Kidney (tissue), 14 donors: Measurements from ENCODE around the gene TEKT1. TPM values are rescaled to one million over a fixed set of nuclear protein-coding genes. Genes with fewer than 3 reads are reported as not detected.
"Not testable (repeated sequence)": the region's sequence is repeated elsewhere in the genome, so short reads cannot be mapped to it uniquely, and the experiment has no call there.

Experiments
- DNase-seq, 5 donors: peaks; one replicate each; pipeline ENCODE4 v3.0.0-alpha.2; 2013 to 2020
- FAIRE-seq: peaks from 2 replicates; lab custom pipeline; 2012; peaks lifted over from hg19 to GRCh38; lab: Jason Lieb, UNC
- H3K27ac ChIP-seq, 2 donors: one replicate each; pipeline ENCODE4 v1.7.0; 2013; ENCODE audit warnings: low read depth in 2 of 2, low read length in 2 of 2, inconsistent platforms in 1 of 2
- H3K27me3 ChIP-seq: one replicate; pipeline ENCODE4 v1.7.1; 2013; ENCODE audit warnings: low read length, inconsistent platforms; ENCODE audit not compliant: control insufficient read depth, insufficient read depth
- H3K36me3 ChIP-seq, 3 donors: one replicate each; pipeline versions ENCODE4 v1.7.0 to v1.7.1; 2013; ENCODE audit warnings: low read length in 3 of 3, control low read depth in 1 of 3, inconsistent platforms in 1 of 3; ENCODE audit not compliant: insufficient read depth in 3 of 3, control insufficient read depth in 2 of 3
- H3K4me1 ChIP-seq, 3 donors: one replicate each; pipeline versions ENCODE4 v1.7.0 to v1.7.1; 2013; ENCODE audit warnings: low read length in 3 of 3, inconsistent platforms in 1 of 3, low read depth in 1 of 3; ENCODE audit not compliant: control insufficient read depth in 2 of 3, insufficient read depth in 2 of 3
- H3K4me3 ChIP-seq, 3 donors: one replicate each; pipeline versions ENCODE4 v1.7.0 to v1.8.1; 2013; ENCODE audit warnings: low read length in 3 of 3, control low read depth in 1 of 3, inconsistent platforms in 1 of 3
- H3K9ac ChIP-seq, 3 donors: one replicate each; pipeline versions ENCODE4 v1.7.0 to v1.7.1; 2013; ENCODE audit warnings: low read length in 3 of 3, control low read depth in 1 of 3, inconsistent platforms in 1 of 3
- H3K9me3 ChIP-seq, 3 donors: one replicate each; pipeline versions ENCODE4 v1.7.0 to v1.7.1; 2013; ENCODE audit warnings: low read length in 3 of 3, control low read depth in 1 of 3, inconsistent platforms in 1 of 3; ENCODE audit not compliant: control insufficient read depth in 2 of 3, insufficient read depth in 1 of 3
- intact Hi-C: fragments of 100-400 bp; cut with DNase I; formaldehyde crosslinking; loops from one replicate; pipeline ENCODE4 v1.11.1; 2022
- polyA plus RNA-seq: library from polyadenylated mRNA; stranded (reverse); fragments of 350-450 nt; fragmentation: Illumina TruSeq; extraction: RNeasy Lipid Tissue Mini Kit (QIAGEN cat#74804); gene quantifications from one replicate; pipeline ENCODE4 v1.2.3, GENCODE V29; 2014; ENCODE audit warnings: low read depth, low replicate concordance; ENCODE audit not compliant: insufficient read depth
- total RNA-seq: library from RNA; stranded (reverse); fragmentation: NEBNext Ultra II Directional; extraction: Animal tissue kit (Norgen Biotek cat#: 25700); gene quantifications from one replicate; pipeline ENCODE4 v1.2.1, GENCODE V29; 2021
- TF ChIP-seq, protein P1 (sequence below): IDR thresholded peaks from 3 replicates; pipeline ENCODE4 v1.5.1; 2012; ENCODE audit warnings: mild to moderate bottlenecking, moderate library complexity, borderline replicate concordance; ENCODE audit not compliant: insufficient read depth; ENCODE audit errors: extremely low read depth
- donor health status: control.
- donor health status: control.
- donor health status: control.
- donor health status: control.
- donor health status: control.
- donor health status: DM: yes; HTN: yes; CAD: no.
- donor health status: Normal renal cell carcinoma (clear cell type).

The TEKT1 gene
- total and polyA plus RNA-seq, 2 donors from 2014 or later = 0.06 TPM; not detected in 1

DNA sequence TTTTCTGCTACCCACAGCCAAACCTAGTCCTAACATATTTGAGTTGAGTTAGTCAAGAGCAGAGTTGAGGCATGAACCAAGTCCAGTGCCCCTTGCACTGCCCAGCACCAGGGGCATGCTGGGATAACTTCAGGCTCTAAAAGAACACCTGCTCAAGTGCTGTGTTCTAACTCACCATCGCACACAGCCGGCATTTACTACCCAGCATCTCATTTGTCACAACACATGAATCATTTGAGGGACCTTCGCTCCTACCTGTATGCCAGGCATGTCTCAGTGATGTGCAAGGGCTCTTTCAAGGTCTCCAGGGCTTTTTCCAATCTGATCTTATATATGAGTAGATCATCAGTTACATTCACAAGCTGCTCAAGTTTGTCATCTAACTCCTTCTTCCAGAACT lies 12.6 kb downstream of the TEKT1 start:
- DNase-seq = no peak
- H3K4me3 ChIP-seq = no peak overlapping the region
- H3K9me3 ChIP-seq = peaks cover 0 to 3% (median 0%) of the 10 kb centered on the region in 3 donors
- intact Hi-C loops = no loop called here
- H3K4me1 ChIP-seq = no peaks in the 10 kb centered on the region
- no peak for FAIRE-seq
- H3K27me3 ChIP-seq = no peaks in the 10 kb centered on the region
- H3K27ac ChIP-seq = no peak overlapping the region
- no peaks in the 10 kb centered on the region for H3K36me3 ChIP-seq
- TF ChIP-seq, protein P1, sequence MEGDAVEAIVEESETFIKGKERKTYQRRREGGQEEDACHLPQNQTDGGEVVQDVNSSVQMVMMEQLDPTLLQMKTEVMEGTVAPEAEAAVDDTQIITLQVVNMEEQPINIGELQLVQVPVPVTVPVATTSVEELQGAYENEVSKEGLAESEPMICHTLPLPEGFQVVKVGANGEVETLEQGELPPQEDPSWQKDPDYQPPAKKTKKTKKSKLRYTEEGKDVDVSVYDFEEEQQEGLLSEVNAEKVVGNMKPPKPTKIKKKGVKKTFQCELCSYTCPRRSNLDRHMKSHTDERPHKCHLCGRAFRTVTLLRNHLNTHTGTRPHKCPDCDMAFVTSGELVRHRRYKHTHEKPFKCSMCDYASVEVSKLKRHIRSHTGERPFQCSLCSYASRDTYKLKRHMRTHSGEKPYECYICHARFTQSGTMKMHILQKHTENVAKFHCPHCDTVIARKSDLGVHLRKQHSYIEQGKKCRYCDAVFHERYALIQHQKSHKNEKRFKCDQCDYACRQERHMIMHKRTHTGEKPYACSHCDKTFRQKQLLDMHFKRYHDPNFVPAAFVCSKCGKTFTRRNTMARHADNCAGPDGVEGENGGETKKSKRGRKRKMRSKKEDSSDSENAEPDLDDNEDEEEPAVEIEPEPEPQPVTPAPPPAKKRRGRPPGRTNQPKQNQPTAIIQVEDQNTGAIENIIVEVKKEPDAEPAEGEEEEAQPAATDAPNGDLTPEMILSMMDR = no peak
- H3K9ac ChIP-seq = no peak overlapping the region

- intact Hi-C loops, H3K36me3 ChIP-seq, H3K27me3 ChIP-seq, FAIRE-seq, H3K9me3 ChIP-seq, H3K9ac ChIP-seq, H3K27ac ChIP-seq, DNase-seq, H3K4me1 ChIP-seq, H3K4me3 ChIP-seq: not testable (repeated sequence)
Observed at GRCh38 chr17:6816368-6816767, 15.2 kb downstream of the TEKT1 start.

DNA sequence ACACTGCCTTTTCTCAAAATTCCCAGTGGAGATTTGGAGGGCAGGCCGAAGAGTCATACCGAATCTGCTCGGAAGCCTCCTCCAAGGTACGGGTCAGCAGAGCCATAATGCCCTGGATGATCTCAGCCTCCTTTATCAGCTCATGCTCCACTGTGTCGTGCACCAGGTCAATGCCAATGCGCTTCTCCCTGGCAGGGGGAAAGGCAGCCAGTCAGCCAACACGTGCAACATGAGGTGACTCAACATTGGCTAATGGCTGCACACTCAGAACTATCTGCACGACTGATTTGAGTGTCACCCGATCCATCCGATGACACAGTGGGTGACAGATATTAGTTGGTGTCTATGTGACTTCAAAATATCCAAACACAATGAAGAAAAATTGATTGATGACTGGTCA lies 15.8 kb downstream of the TEKT1 start:
- intact Hi-C loops = no loop called here
- Histone ChIP-seq H3K4me3 (no peak overlapping the region), H3K9me3 (peaks cover 0 to 3% (median 0%) of the 10 kb centered on the region in 3 donors), H3K36me3 (no peaks in the 10 kb centered on the region), H3K4me1 (no peaks in the 10 kb centered on the region), H3K9ac (no peak overlapping the region), H3K27ac (no peak overlapping the region), H3K27me3 (no peaks in the 10 kb centered on the region)
- no peak for DNase-seq
- no peak for FAIRE-seq
- TF ChIP-seq, protein P1 = no peak

- Histone ChIP-seq H3K4me1 (no peaks in the 10 kb centered on the region), H3K27me3 (no peaks in the 10 kb centered on the region), H3K36me3 (no peaks in the 10 kb centered on the region), H3K9ac (no peak overlapping the region), H3K9me3 (no peaks in the 10 kb centered on the region), H3K4me3 (no peak overlapping the region), H3K27ac (no peak overlapping the region)
- DNase-seq (no peak), FAIRE-seq (no peak)
- TF ChIP-seq, protein P1 = no peak
- intact Hi-C loops = no loop called here
Observed at GRCh38 chr17:6812295-6812694, 19.2 kb downstream of the TEKT1 start.
